Hypothalamus (tissue), 51 donors: ENCODE measurements around the gene MYBPC2.

ENCODE experiments used
- DNase-seq, 51 donors: peaks; one replicate each; lab custom pipeline; 2025; lab: John Stamatoyannopoulos, UW

The MYBPC2 gene

GRCh38 chr19:50512112-50512998 lies 79.7 kb downstream of the MYBPC2 start:
- peak in 2 of 51 donors; percentile 32 to 36 for DNase-seq

- DNase-seq = peak in 3 of 51 donors; percentile 32 to 45 (median 44)
Measured at GRCh38 chr19:50512999-50513745, 80.5 kb downstream of the MYBPC2 start.

GRCh38 chr19:50513746-50514345 lies 81.2 kb downstream of the MYBPC2 start, which contains the start of gene ASPDH:
TSS of gene ASPDH (minus strand) at chr19:50513913. CDS start at chr19:50513823, 90 bp downstream.
- DNase-seq = peak in 33 of 51 donors; percentile 15 to 71 (median 47)

- peak in 50 of 51 donors; percentile 29 to 90 (median 70) for DNase-seq
Measured at GRCh38 chr19:50514346-50515167, 81.9 kb downstream of the MYBPC2 start.

- DNase-seq = peak in 2 of 51 donors; percentile 37 to 38
Measured at GRCh38 chr19:50515168-50515561, 82.5 kb downstream of the MYBPC2 start.
